ENCODE data around the gene PCDH9. TPM values are rescaled to one million over a fixed set of nuclear protein-coding genes. Genes with fewer than 3 reads are reported as not detected.

PCDH9 gene
- total and polyA plus RNA-seq, 2 of the 13 experiments (the other 11 are each of a cell fraction or from before 2014, with no cell fraction given), result 0.09 TPM; not detected in 1

DNA sequence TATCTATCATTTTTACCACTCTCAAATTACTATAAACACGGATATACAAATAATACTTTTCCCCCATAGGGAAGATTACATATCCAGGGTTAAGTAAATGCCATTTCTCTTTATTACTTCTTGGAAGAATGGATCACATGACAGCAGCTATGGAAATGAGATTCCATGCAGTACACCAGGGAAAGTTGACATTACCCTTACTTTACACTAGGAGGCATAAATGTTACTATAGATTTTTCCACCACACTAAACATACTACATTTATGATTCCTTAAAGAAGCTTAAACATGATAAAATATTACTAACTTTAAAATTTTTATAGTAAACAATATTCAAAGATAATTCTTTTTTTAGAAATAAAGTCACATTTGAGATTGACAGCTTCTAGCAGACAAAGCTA lies 611.4 kb downstream of the PCDH9 start:
- 0% methylated on average over 1 of the region's 1 CpG for WGBS (ENCODE audit: low lambda C conversion rate)
- intact Hi-C loops (cut with micrococcal nuclease; ENCODE audit: unreplicated experiment), result loop anchor here (1.0 to 5.0 kb wide), 2 partner anchors 604 to 620 kb away; no protein-coding TSS in a partner anchor

More for the DNA sequence above, 611.4 kb downstream of the PCDH9 start:
- H3K4me1 ChIP-seq (ENCODE audit: insufficient read depth, low read length), result no peaks in the 10 kb centered on the region
- POLR2A ChIA-PET, result no interaction called here
- CTCF ChIA-PET (ENCODE audit: low intra/inter-chr PET ratio, low total read pairs), result interaction anchor here (0.9 to 1.3 kb wide), 2 partner anchors 605 to 620 kb away, joined by 3 read pairs; no protein-coding TSS in a partner anchor
- H3K36me3 ChIP-seq (replicated peaks in 1 of 2; ENCODE audit: control insufficient read depth in 1 of 2, insufficient read depth in 2 of 2, low read length in 2 of 2), result no peaks in the 10 kb centered on the region
- H3K27me3 ChIP-seq (ENCODE audit: control insufficient read depth in 1 of 2, insufficient read depth in 2 of 2, low read length in 2 of 2), result no peaks in the 10 kb centered on the region
- in situ Hi-C loops (cut with HindIII; ENCODE audit: extremely low pct_ligation_motif_present, low pct_unique_long_range_greater_than_20kb), result no loop called here
- H3K9ac ChIP-seq (ENCODE audit: insufficient read depth, low read depth, low read length), result no peak overlapping the region
- H3K4me2 ChIP-seq (ENCODE audit: low read depth, low read length), result no peak overlapping the region
- no peak for FAIRE-seq
- no peaks in the 10 kb centered on the region for H3K9me3 ChIP-seq (ENCODE audit: low read length)
- TF ChIP-seq, protein P1, sequence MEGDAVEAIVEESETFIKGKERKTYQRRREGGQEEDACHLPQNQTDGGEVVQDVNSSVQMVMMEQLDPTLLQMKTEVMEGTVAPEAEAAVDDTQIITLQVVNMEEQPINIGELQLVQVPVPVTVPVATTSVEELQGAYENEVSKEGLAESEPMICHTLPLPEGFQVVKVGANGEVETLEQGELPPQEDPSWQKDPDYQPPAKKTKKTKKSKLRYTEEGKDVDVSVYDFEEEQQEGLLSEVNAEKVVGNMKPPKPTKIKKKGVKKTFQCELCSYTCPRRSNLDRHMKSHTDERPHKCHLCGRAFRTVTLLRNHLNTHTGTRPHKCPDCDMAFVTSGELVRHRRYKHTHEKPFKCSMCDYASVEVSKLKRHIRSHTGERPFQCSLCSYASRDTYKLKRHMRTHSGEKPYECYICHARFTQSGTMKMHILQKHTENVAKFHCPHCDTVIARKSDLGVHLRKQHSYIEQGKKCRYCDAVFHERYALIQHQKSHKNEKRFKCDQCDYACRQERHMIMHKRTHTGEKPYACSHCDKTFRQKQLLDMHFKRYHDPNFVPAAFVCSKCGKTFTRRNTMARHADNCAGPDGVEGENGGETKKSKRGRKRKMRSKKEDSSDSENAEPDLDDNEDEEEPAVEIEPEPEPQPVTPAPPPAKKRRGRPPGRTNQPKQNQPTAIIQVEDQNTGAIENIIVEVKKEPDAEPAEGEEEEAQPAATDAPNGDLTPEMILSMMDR (CRISPR knock-in tag; IDR thresholded peaks at IDR 0.05), result 0 out of 2 replicates have a peak, but pooled peaks have one; percentile 15
- TF ChIP-seq, protein P2, sequence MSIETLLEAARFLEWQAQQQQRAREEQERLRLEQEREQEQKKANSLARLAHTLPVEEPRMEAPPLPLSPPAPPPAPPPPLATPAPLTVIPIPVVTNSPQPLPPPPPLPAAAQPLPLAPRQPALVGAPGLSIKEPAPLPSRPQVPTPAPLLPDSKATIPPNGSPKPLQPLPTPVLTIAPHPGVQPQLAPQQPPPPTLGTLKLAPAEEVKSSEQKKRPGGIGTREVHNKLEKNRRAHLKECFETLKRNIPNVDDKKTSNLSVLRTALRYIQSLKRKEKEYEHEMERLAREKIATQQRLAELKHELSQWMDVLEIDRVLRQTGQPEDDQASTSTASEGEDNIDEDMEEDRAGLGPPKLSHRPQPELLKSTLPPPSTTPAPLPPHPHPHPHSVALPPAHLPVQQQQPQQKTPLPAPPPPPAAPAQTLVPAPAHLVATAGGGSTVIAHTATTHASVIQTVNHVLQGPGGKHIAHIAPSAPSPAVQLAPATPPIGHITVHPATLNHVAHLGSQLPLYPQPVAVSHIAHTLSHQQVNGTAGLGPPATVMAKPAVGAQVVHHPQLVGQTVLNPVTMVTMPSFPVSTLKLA (IDR thresholded peaks at IDR 0.05), result no peak
- DNase-seq (ENCODE audit: low spot score), result peak; percentile 5
- no peaks in the 10 kb centered on the region for H4K20me1 ChIP-seq (ENCODE audit: insufficient read depth, low read length)
- H2AFZ ChIP-seq (ENCODE audit: low read length), result no peak overlapping the region
- H3K27ac ChIP-seq (ENCODE audit: extremely low read length, insufficient read depth, low read length), result no peak overlapping the region
- peak; percentile 65; the same call in 2 of the 3 replicates for ATAC-seq
- BruUV-seq (replicated peaks), result no TSS peak
- H3K79me2 ChIP-seq (ENCODE audit: insufficient read depth, low read length), result no peaks in the 10 kb centered on the region
- no peak overlapping the region for H3K4me3 ChIP-seq (replicated peaks in 1 of 3; ENCODE audit: insufficient read depth in 1 of 3, low read depth in 2 of 3, low read length in 3 of 3)
